K562 (cell line): ENCODE data around the gene CORIN.

Experiments
- GTF2F1 ChIP-seq: IDR thresholded peaks from 2 replicates; pipeline ENCODE4 v1.6.1; 2011; ENCODE audit warnings: low read depth, low read length, improper control_type of control experiment
- IFI16 ChIP-seq: fragments of 250-450 bp; sonication (Bioruptor Pico); IDR thresholded peaks from 2 replicates; pipeline ENCODE4 v2.1.2; 2022; ENCODE audit warnings: mild to moderate bottlenecking, inconsistent platforms
- KDM1A ChIP-seq, 2 experiments: fragments of 450-650 bp; IDR thresholded peaks; 2 replicates each; pipeline ENCODE4 v1.6.1; 2016; ENCODE audit warnings: mild to moderate bottlenecking in 2 of 2
- NFYB ChIP-seq: IDR thresholded peaks from 2 replicates; pipeline ENCODE4 v1.6.1; 2011; ENCODE audit warnings: mild to moderate bottlenecking, moderate library complexity; ENCODE audit not compliant: insufficient read length; ENCODE audit errors: extremely low read depth
- TF ChIP-seq, protein P1 (sequence below): sonication (generic); formaldehyde crosslinking; IDR thresholded peaks from 2 replicates; pipeline ENCODE4 v1.8.0; 2023; ENCODE audit warnings: mild to moderate bottlenecking, missing genetic modification reagents

GRCh38 chr4:47763279-47763678, 74.6 kb downstream of the CORIN start:
- TF ChIP-seq GTF2F1 (no peak), NFYB (no peak), KDM1A (IDR thresholded peaks at IDR 0.05) (no peak), IFI16 (CRISPR knock-in tag) (no peak)
- TF ChIP-seq, protein P1, sequence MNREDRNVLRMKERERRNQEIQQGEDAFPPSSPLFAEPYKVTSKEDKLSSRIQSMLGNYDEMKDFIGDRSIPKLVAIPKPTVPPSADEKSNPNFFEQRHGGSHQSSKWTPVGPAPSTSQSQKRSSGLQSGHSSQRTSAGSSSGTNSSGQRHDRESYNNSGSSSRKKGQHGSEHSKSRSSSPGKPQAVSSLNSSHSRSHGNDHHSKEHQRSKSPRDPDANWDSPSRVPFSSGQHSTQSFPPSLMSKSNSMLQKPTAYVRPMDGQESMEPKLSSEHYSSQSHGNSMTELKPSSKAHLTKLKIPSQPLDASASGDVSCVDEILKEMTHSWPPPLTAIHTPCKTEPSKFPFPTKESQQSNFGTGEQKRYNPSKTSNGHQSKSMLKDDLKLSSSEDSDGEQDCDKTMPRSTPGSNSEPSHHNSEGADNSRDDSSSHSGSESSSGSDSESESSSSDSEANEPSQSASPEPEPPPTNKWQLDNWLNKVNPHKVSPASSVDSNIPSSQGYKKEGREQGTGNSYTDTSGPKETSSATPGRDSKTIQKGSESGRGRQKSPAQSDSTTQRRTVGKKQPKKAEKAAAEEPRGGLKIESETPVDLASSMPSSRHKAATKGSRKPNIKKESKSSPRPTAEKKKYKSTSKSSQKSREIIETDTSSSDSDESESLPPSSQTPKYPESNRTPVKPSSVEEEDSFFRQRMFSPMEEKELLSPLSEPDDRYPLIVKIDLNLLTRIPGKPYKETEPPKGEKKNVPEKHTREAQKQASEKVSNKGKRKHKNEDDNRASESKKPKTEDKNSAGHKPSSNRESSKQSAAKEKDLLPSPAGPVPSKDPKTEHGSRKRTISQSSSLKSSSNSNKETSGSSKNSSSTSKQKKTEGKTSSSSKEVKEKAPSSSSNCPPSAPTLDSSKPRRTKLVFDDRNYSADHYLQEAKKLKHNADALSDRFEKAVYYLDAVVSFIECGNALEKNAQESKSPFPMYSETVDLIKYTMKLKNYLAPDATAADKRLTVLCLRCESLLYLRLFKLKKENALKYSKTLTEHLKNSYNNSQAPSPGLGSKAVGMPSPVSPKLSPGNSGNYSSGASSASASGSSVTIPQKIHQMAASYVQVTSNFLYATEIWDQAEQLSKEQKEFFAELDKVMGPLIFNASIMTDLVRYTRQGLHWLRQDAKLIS: no peak
